Neural crest cell (in vitro differentiated cells): ENCODE results near the gene ST14. TPM values are rescaled to one million over a fixed set of nuclear protein-coding genes. Genes with fewer than 3 reads are reported as not detected.

ENCODE experiments used
- DNase-seq: peaks from one replicate; pipeline ENCODE4 v3.0.0; 2021; ENCODE audit warnings: low read depth, mixed read lengths, low spot score
- H3K27ac Mint-ChIP-seq: one replicate; pipeline ENCODE4 v1.8.0; 2021; ENCODE audit warnings: mild to moderate bottlenecking, mixed read lengths; ENCODE audit not compliant: unreplicated experiment
- H3K27me3 Mint-ChIP-seq: 2 replicates; pipeline ENCODE4 v1.8.0; 2021; ENCODE audit warnings: low read depth, mild to moderate bottlenecking, mixed read lengths
- H3K36me3 Mint-ChIP-seq: 2 replicates; pipeline ENCODE4 v1.8.0; 2021; ENCODE audit warnings: low read depth, mild to moderate bottlenecking, mixed read lengths
- H3K4me1 Mint-ChIP-seq: 2 replicates; pipeline ENCODE4 v1.8.0; 2021; ENCODE audit warnings: mixed read lengths
- H3K4me3 Mint-ChIP-seq: one replicate; pipeline ENCODE4 v1.8.0; 2021; ENCODE audit warnings: mild to moderate bottlenecking, mixed read lengths
- H3K9me3 Mint-ChIP-seq: 2 replicates; pipeline ENCODE4 v1.8.0; 2021; ENCODE audit warnings: mixed read lengths
- CTCF ChIP-seq: fragments of 200-600 bp; sonication (generic); conservative IDR thresholded peaks from 2 replicates; pipeline ENCODE4 v1.5.0; 2021; ENCODE audit warnings: antibody characterized with exemption, mild to moderate bottlenecking
- total RNA-seq: library from RNA; stranded (reverse); gene quantifications from 2 replicates; pipeline ENCODE4 v1.2.1, GENCODE V29; 2021

The ST14 gene
- total RNA-seq, 1 donor from 2014 or later: 0.12 TPM

- Mint-ChIP-seq H3K36me3 (peaks cover 13% of the 10 kb centered on the region), H3K9me3 (no peaks in the 10 kb centered on the region), H3K4me1 (peaks cover 9% of the 10 kb centered on the region), H3K27me3 (peaks cover 5% of the 10 kb centered on the region), H3K4me3 (no peak overlapping the region), H3K27ac (no peak overlapping the region)
- DNase-seq: no peak
- TF ChIP-seq CTCF: no peak
Observed at GRCh38 chr11:130150790-130151189, 8.8 kb upstream of the ST14 start.

GRCh38 chr11:130151196-130151595, 8.4 kb upstream of the ST14 start:
- no peak overlapping the region for H3K27ac Mint-ChIP-seq
- no peaks in the 10 kb centered on the region for H3K9me3 Mint-ChIP-seq
- H3K36me3 Mint-ChIP-seq: peaks cover 14% of the 10 kb centered on the region
- no peak for TF ChIP-seq CTCF
- H3K4me1 Mint-ChIP-seq: peaks cover 8% of the 10 kb centered on the region
- DNase-seq: no peak
- no peak overlapping the region for H3K4me3 Mint-ChIP-seq
- peaks cover 8% of the 10 kb centered on the region for H3K27me3 Mint-ChIP-seq

- Mint-ChIP-seq H3K4me1 (peaks cover 17% of the 10 kb centered on the region), H3K4me3 (peak overlapping the region; percentile 29)
Observed at GRCh38 chr11:130156108-130157022, 3.2 kb upstream of the ST14 start.

GRCh38 chr11:130157101-130157500, 2.5 kb upstream of the ST14 start:
- Mint-ChIP-seq H3K27me3 (peaks cover 58% of the 10 kb centered on the region), H3K36me3 (peaks cover 10% of the 10 kb centered on the region), H3K27ac (no peak overlapping the region), H3K4me3 (no peak overlapping the region), H3K9me3 (no peaks in the 10 kb centered on the region), H3K4me1 (peaks cover 17% of the 10 kb centered on the region)
- TF ChIP-seq CTCF: no peak
- no peak for DNase-seq

More at GRCh38 chr11:130156108-130157022, 3.2 kb upstream of the ST14 start:
- Mint-ChIP-seq H3K36me3 (peaks cover 14% of the 10 kb centered on the region), H3K9me3 (no peaks in the 10 kb centered on the region), H3K27ac (no peak overlapping the region), H3K27me3 (peaks cover 51% of the 10 kb centered on the region)
- no peak for TF ChIP-seq CTCF
- no peak for DNase-seq

GRCh38 chr11:130157840-130158239, 1.7 kb upstream of the ST14 start:
- Mint-ChIP-seq H3K27ac (no peak overlapping the region), H3K9me3 (no peaks in the 10 kb centered on the region), H3K36me3 (peaks cover 9% of the 10 kb centered on the region), H3K4me3 (peak overlapping the region; percentile 42), H3K4me1 (peaks cover 17% of the 10 kb centered on the region), H3K27me3 (peaks cover 65% of the 10 kb centered on the region)
- DNase-seq: no peak
- no peak for TF ChIP-seq CTCF
